ENCODE data around the gene NTN1.

Gene NTN1

GRCh38 chr17:9123594-9124553 lies 102.6 kb downstream of the NTN1 start:
- Mint-ChIP-seq H3K27me3 (peaks cover 10% of the 10 kb centered on the region), H3K27ac (no peak overlapping the region), H3K4me3 (no peak overlapping the region), H3K4me1 (no peaks in the 10 kb centered on the region), H3K9me3 (no peaks in the 10 kb centered on the region), H3K36me3 (ENCODE audit: low read depth) (no peaks in the 10 kb centered on the region)
- DNase-seq (no peak), ATAC-seq (no peak)

- H3K27me3 Mint-ChIP-seq = peaks cover 10% of the 10 kb centered on the region
Measured at GRCh38 chr17:9124554-9124935, 103.2 kb downstream of the NTN1 start.

GRCh38 chr17:9125722-9126121 lies 104.4 kb downstream of the NTN1 start:
- H3K27me3 Mint-ChIP-seq = peaks cover 10% of the 10 kb centered on the region

More at GRCh38 chr17:9124554-9124935, 103.2 kb downstream of the NTN1 start:
- Mint-ChIP-seq H3K4me1 (no peaks in the 10 kb centered on the region), H3K27ac (no peak overlapping the region), H3K4me3 (no peak overlapping the region), H3K36me3 (ENCODE audit: low read depth) (no peaks in the 10 kb centered on the region), H3K9me3 (no peaks in the 10 kb centered on the region)
- DNase-seq (no peak), ATAC-seq (no peak)

GRCh38 chr17:9127340-9127739 lies 106.0 kb downstream of the NTN1 start:
- H3K27ac Mint-ChIP-seq = no peak overlapping the region
- H3K4me3 Mint-ChIP-seq = no peak overlapping the region
- no peaks in the 10 kb centered on the region for H3K36me3 Mint-ChIP-seq (ENCODE audit: low read depth)
- ATAC-seq (no peak), DNase-seq (no peak)
- peaks cover 4% of the 10 kb centered on the region for H3K27me3 Mint-ChIP-seq
- no peaks in the 10 kb centered on the region for H3K4me1 Mint-ChIP-seq
- H3K9me3 Mint-ChIP-seq = no peaks in the 10 kb centered on the region

More at GRCh38 chr17:9125722-9126121, 104.4 kb downstream of the NTN1 start:
- no peak for ATAC-seq
- no peaks in the 10 kb centered on the region for H3K36me3 Mint-ChIP-seq (ENCODE audit: low read depth)
- DNase-seq = no peak
- no peak overlapping the region for H3K4me3 Mint-ChIP-seq
- H3K4me1 Mint-ChIP-seq = no peaks in the 10 kb centered on the region
- H3K9me3 Mint-ChIP-seq = no peaks in the 10 kb centered on the region
- H3K27ac Mint-ChIP-seq = no peak overlapping the region

- no peak for ATAC-seq
- Mint-ChIP-seq H3K9me3 (no peaks in the 10 kb centered on the region), H3K27me3 (peaks cover 3% of the 10 kb centered on the region), H3K4me1 (no peaks in the 10 kb centered on the region), H3K4me3 (no peak overlapping the region), H3K36me3 (ENCODE audit: low read depth) (no peaks in the 10 kb centered on the region), H3K27ac (no peak overlapping the region)
- no peak for DNase-seq
Measured at GRCh38 chr17:9131371-9131770, 110.1 kb downstream of the NTN1 start.

GRCh38 chr17:9132291-9132690 lies 111.0 kb downstream of the NTN1 start:
- no peak overlapping the region for H3K27ac Mint-ChIP-seq
- H3K36me3 Mint-ChIP-seq (ENCODE audit: low read depth) = no peaks in the 10 kb centered on the region
- peaks cover 5% of the 10 kb centered on the region for H3K27me3 Mint-ChIP-seq
- no peak for ATAC-seq
- H3K4me3 Mint-ChIP-seq = no peak overlapping the region
- DNase-seq = no peak
- no peaks in the 10 kb centered on the region for H3K4me1 Mint-ChIP-seq
- H3K9me3 Mint-ChIP-seq = no peaks in the 10 kb centered on the region

- Mint-ChIP-seq H3K9me3 (no peaks in the 10 kb centered on the region), H3K4me1 (no peaks in the 10 kb centered on the region), H3K4me3 (no peak overlapping the region), H3K27me3 (peaks cover 5% of the 10 kb centered on the region), H3K27ac (no peak overlapping the region), H3K36me3 (ENCODE audit: low read depth) (no peaks in the 10 kb centered on the region)
- DNase-seq (no peak), ATAC-seq (no peak)
Measured at GRCh38 chr17:9132944-9133610, 111.8 kb downstream of the NTN1 start.

- H3K4me1 Mint-ChIP-seq = no peaks in the 10 kb centered on the region
- H3K9me3 Mint-ChIP-seq = no peaks in the 10 kb centered on the region
- DNase-seq (no peak), ATAC-seq (no peak)
- no peak overlapping the region for H3K27ac Mint-ChIP-seq
- peaks cover 5% of the 10 kb centered on the region for H3K27me3 Mint-ChIP-seq
- no peaks in the 10 kb centered on the region for H3K36me3 Mint-ChIP-seq (ENCODE audit: low read depth)
- no peak overlapping the region for H3K4me3 Mint-ChIP-seq
Measured at GRCh38 chr17:9138161-9138717, 116.9 kb downstream of the NTN1 start.

- H3K4me1 Mint-ChIP-seq = no peaks in the 10 kb centered on the region
- H3K36me3 Mint-ChIP-seq (ENCODE audit: low read depth) = no peaks in the 10 kb centered on the region
- DNase-seq (no peak), ATAC-seq (no peak)
- H3K27ac Mint-ChIP-seq = no peak overlapping the region
- H3K4me3 Mint-ChIP-seq = no peak overlapping the region
- peaks cover 3% of the 10 kb centered on the region for H3K27me3 Mint-ChIP-seq
- no peaks in the 10 kb centered on the region for H3K9me3 Mint-ChIP-seq
Measured at GRCh38 chr17:9139695-9140094, 118.4 kb downstream of the NTN1 start.

- no peak overlapping the region for H3K4me3 Mint-ChIP-seq
- no peaks in the 10 kb centered on the region for H3K36me3 Mint-ChIP-seq (ENCODE audit: low read depth)
- H3K9me3 Mint-ChIP-seq = no peaks in the 10 kb centered on the region
- peaks cover 3% of the 10 kb centered on the region for H3K27me3 Mint-ChIP-seq
- no peak for ATAC-seq
- no peak for DNase-seq
- H3K4me1 Mint-ChIP-seq = no peaks in the 10 kb centered on the region
- no peak overlapping the region for H3K27ac Mint-ChIP-seq
Measured at GRCh38 chr17:9140550-9141424, 119.5 kb downstream of the NTN1 start.

GRCh38 chr17:9141425-9141753 lies 120.1 kb downstream of the NTN1 start:
- H3K36me3 Mint-ChIP-seq (ENCODE audit: low read depth) = no peaks in the 10 kb centered on the region
- ATAC-seq (no peak), DNase-seq (no peak)
- no peak overlapping the region for H3K4me3 Mint-ChIP-seq
- no peaks in the 10 kb centered on the region for H3K9me3 Mint-ChIP-seq
- H3K27me3 Mint-ChIP-seq = peaks cover 3% of the 10 kb centered on the region
- no peaks in the 10 kb centered on the region for H3K4me1 Mint-ChIP-seq
- no peak overlapping the region for H3K27ac Mint-ChIP-seq

- Mint-ChIP-seq H3K27me3 (no peaks in the 10 kb centered on the region), H3K9me3 (no peaks in the 10 kb centered on the region), H3K27ac (no peak overlapping the region), H3K36me3 (ENCODE audit: low read depth) (no peaks in the 10 kb centered on the region), H3K4me1 (no peaks in the 10 kb centered on the region), H3K4me3 (no peak overlapping the region)
- ATAC-seq = no peak
- no peak for DNase-seq
Measured at GRCh38 chr17:9142772-9143494, 121.6 kb downstream of the NTN1 start.

GRCh38 chr17:9144502-9145249 lies 123.4 kb downstream of the NTN1 start:
- Mint-ChIP-seq H3K4me3 (no peak overlapping the region), H3K36me3 (ENCODE audit: low read depth) (no peaks in the 10 kb centered on the region), H3K9me3 (no peaks in the 10 kb centered on the region), H3K27me3 (no peaks in the 10 kb centered on the region), H3K4me1 (no peaks in the 10 kb centered on the region), H3K27ac (no peak overlapping the region)
- DNase-seq (no peak), ATAC-seq (no peak)

Data from activated naive CD8-positive, alpha-beta T cell treated with anti-CD3 and anti-CD28 coated beads, Interleukin-2, amount 50 U/mL, for 24 hours (primary cell).